Measurements from ENCODE around the gene VSIG4.
A peak's percentile ranks its signal among the peaks of the same experiment; 100 is the strongest.

VSIG4 gene

GRCh38 chrX:66023385-66024091, 16.3 kb downstream of the VSIG4 start:
- Histone ChIP-seq H3K4me2 (ENCODE audit: low read depth, low read length, poor library complexity, severe bottlenecking) (no peak overlapping the region), H3K9me2 (replicated peaks; ENCODE audit: low read depth, low read length) (no peaks in the 10 kb centered on the region), H3F3A (ENCODE audit: low read depth) (peaks cover 3% of the 10 kb centered on the region; the same call in 1 of the 2 replicates), H3K4me1 (ENCODE audit: insufficient read depth, low read length, poor library complexity, severe bottlenecking) (peaks cover 44% of the 10 kb centered on the region), H3K27me3 (ENCODE audit: insufficient read depth, low read length, poor library complexity, severe bottlenecking) (no peaks in the 10 kb centered on the region), H3K36me3 (ENCODE audit: insufficient read depth, low read length) (no peaks in the 10 kb centered on the region), H3K9me3 (ENCODE audit: insufficient read depth, low read depth, low read length) (no peaks in the 10 kb centered on the region), H3K4me3 (ENCODE audit: low read length, poor library complexity, severe bottlenecking) (no peak overlapping the region), H2AFZ (ENCODE audit: low read length) (no peak overlapping the region), H3K79me2 (ENCODE audit: insufficient read depth, low read length) (peaks cover 18% of the 10 kb centered on the region), H4K20me1 (ENCODE audit: insufficient read depth, low read length, poor library complexity, severe bottlenecking) (peaks cover 4% of the 10 kb centered on the region), H3K9ac (ENCODE audit: low read depth, low read length, poor library complexity, severe bottlenecking) (no peak overlapping the region)
- TF ChIP-seq, protein P1, sequence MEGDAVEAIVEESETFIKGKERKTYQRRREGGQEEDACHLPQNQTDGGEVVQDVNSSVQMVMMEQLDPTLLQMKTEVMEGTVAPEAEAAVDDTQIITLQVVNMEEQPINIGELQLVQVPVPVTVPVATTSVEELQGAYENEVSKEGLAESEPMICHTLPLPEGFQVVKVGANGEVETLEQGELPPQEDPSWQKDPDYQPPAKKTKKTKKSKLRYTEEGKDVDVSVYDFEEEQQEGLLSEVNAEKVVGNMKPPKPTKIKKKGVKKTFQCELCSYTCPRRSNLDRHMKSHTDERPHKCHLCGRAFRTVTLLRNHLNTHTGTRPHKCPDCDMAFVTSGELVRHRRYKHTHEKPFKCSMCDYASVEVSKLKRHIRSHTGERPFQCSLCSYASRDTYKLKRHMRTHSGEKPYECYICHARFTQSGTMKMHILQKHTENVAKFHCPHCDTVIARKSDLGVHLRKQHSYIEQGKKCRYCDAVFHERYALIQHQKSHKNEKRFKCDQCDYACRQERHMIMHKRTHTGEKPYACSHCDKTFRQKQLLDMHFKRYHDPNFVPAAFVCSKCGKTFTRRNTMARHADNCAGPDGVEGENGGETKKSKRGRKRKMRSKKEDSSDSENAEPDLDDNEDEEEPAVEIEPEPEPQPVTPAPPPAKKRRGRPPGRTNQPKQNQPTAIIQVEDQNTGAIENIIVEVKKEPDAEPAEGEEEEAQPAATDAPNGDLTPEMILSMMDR (conservative IDR thresholded peaks at IDR 0.05; ENCODE audit: low read length) = no peak; the same call in 1 of the 2 replicates
- no peak for TF ChIP-seq EZH2phosphoT487 (IDR thresholded peaks at IDR 0.05; ENCODE audit: borderline replicate concordance)

- peaks cover 26% of the 10 kb centered on the region for H3K79me2 ChIP-seq (ENCODE audit: insufficient read depth, low read length)
- H3K4me1 ChIP-seq (ENCODE audit: insufficient read depth, low read length, poor library complexity, severe bottlenecking) = peaks cover 51% of the 10 kb centered on the region
- H3K9me2 ChIP-seq (replicated peaks; ENCODE audit: low read depth, low read length) = no peaks in the 10 kb centered on the region
- H3K36me3 ChIP-seq (ENCODE audit: insufficient read depth, low read length) = no peaks in the 10 kb centered on the region
- H3K27me3 ChIP-seq (ENCODE audit: insufficient read depth, low read length, poor library complexity, severe bottlenecking) = no peaks in the 10 kb centered on the region
- TF ChIP-seq, protein P1 (conservative IDR thresholded peaks at IDR 0.05; ENCODE audit: low read length) = peak; percentile 59; the same call in 1 of the 2 replicates
- no peak for TF ChIP-seq EZH2phosphoT487 (IDR thresholded peaks at IDR 0.05; ENCODE audit: borderline replicate concordance)
- no peak overlapping the region for H3K4me2 ChIP-seq (ENCODE audit: low read depth, low read length, poor library complexity, severe bottlenecking)
- H3K9ac ChIP-seq (ENCODE audit: low read depth, low read length, poor library complexity, severe bottlenecking) = no peak overlapping the region
- no peak overlapping the region for H3K4me3 ChIP-seq (ENCODE audit: low read length, poor library complexity, severe bottlenecking)
- H3F3A ChIP-seq (ENCODE audit: low read depth) = peaks cover 3% of the 10 kb centered on the region; the same call in 1 of the 2 replicates
- H4K20me1 ChIP-seq (ENCODE audit: insufficient read depth, low read length, poor library complexity, severe bottlenecking) = peaks cover 4% of the 10 kb centered on the region
- H2AFZ ChIP-seq (ENCODE audit: low read length) = no peak overlapping the region
- no peaks in the 10 kb centered on the region for H3K9me3 ChIP-seq (ENCODE audit: insufficient read depth, low read depth, low read length)
Measured at GRCh38 chrX:66022632-66023384, 17.1 kb downstream of the VSIG4 start.

- Histone ChIP-seq H3K4me3 (ENCODE audit: low read length, poor library complexity, severe bottlenecking) (no peak overlapping the region), H4K20me1 (ENCODE audit: insufficient read depth, low read length, poor library complexity, severe bottlenecking) (peaks cover 4% of the 10 kb centered on the region), H3K9me2 (replicated peaks; ENCODE audit: low read depth, low read length) (no peaks in the 10 kb centered on the region), H3K79me2 (ENCODE audit: insufficient read depth, low read length) (peaks cover 34% of the 10 kb centered on the region), H3K9ac (ENCODE audit: low read depth, low read length, poor library complexity, severe bottlenecking) (peak overlapping the region; percentile 99), H2AFZ (ENCODE audit: low read length) (no peak overlapping the region), H3K27me3 (ENCODE audit: insufficient read depth, low read length, poor library complexity, severe bottlenecking) (no peaks in the 10 kb centered on the region), H3K36me3 (ENCODE audit: insufficient read depth, low read length) (no peaks in the 10 kb centered on the region), H3K9me3 (ENCODE audit: insufficient read depth, low read depth, low read length) (no peaks in the 10 kb centered on the region), H3K4me1 (ENCODE audit: insufficient read depth, low read length, poor library complexity, severe bottlenecking) (peaks cover 53% of the 10 kb centered on the region), H3F3A (ENCODE audit: low read depth) (peaks cover 3% of the 10 kb centered on the region; the same call in 1 of the 2 replicates), H3K4me2 (ENCODE audit: low read depth, low read length, poor library complexity, severe bottlenecking) (no peak overlapping the region)
- TF ChIP-seq EZH2phosphoT487 (IDR thresholded peaks at IDR 0.05; ENCODE audit: borderline replicate concordance) = no peak
- TF ChIP-seq, protein P1 (conservative IDR thresholded peaks at IDR 0.05; ENCODE audit: low read length) = no peak
Measured at GRCh38 chrX:66021765-66022631, 17.9 kb downstream of the VSIG4 start.

Data from Loucy (cell line).